NB4 (cell line): ENCODE measurements around the gene TPST1.
"Not testable (repeated sequence)": the region's sequence is repeated elsewhere in the genome, so short reads cannot be mapped to it uniquely, and the experiment has no call there.

ENCODE experiments used
- DNase-seq: peaks from one replicate; pipeline ENCODE4 v3.0.0; 2010; ENCODE audit warnings: low read depth
- H3K4me3 ChIP-seq: one replicate; pipeline ENCODE4 v1.5.1; 2011; ENCODE audit warnings: mild to moderate bottlenecking, low read depth, low read length, moderate library complexity
- MYC ChIP-seq: IDR thresholded peaks from 2 replicates; pipeline ENCODE4 v1.6.1; 2011; ENCODE audit warnings: low read depth, low read length
- POLR2A ChIP-seq: IDR thresholded peaks from 2 replicates; pipeline ENCODE4 v1.6.1; 2011; ENCODE audit warnings: mild to moderate bottlenecking; ENCODE audit not compliant: insufficient read length; ENCODE audit errors: extremely low read depth
- TF ChIP-seq, protein P1 (sequence below): IDR thresholded peaks from 2 replicates; pipeline ENCODE4 v1.6.1; 2011; ENCODE audit warnings: low read depth, low read length
- TF ChIP-seq, protein P2 (sequence below): IDR thresholded peaks from one replicate; pipeline ENCODE4 v1.5.1; 2012; ENCODE audit warnings: low read depth, low read length

TPST1 gene

DNA sequence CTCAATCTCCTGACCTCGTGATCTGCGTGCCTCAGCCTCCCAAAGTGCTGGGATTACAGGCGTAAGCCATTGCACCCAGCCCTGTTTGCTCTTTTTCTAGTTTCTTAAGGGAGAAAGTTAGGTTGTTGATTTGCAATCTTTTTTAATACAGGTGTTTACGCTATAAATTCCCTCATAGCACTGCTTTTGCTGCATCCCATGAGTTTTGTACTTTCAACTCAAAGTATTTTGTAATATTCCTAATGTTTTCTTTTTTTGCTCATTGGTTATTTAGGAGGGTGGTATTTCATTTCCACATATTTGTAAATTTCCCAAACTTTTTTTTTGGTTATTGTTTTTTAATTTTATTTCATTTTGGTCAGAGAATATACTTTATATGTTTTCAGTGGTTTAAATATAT is 11.6 kb downstream of the TPST1 start:
- no peak overlapping the region for H3K4me3 ChIP-seq
- no peak for DNase-seq
- TF ChIP-seq MYC (no peak), POLR2A (no peak)
- TF ChIP-seq, protein P1, sequence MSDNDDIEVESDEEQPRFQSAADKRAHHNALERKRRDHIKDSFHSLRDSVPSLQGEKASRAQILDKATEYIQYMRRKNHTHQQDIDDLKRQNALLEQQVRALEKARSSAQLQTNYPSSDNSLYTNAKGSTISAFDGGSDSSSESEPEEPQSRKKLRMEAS, result no peak
- TF ChIP-seq, protein P2, sequence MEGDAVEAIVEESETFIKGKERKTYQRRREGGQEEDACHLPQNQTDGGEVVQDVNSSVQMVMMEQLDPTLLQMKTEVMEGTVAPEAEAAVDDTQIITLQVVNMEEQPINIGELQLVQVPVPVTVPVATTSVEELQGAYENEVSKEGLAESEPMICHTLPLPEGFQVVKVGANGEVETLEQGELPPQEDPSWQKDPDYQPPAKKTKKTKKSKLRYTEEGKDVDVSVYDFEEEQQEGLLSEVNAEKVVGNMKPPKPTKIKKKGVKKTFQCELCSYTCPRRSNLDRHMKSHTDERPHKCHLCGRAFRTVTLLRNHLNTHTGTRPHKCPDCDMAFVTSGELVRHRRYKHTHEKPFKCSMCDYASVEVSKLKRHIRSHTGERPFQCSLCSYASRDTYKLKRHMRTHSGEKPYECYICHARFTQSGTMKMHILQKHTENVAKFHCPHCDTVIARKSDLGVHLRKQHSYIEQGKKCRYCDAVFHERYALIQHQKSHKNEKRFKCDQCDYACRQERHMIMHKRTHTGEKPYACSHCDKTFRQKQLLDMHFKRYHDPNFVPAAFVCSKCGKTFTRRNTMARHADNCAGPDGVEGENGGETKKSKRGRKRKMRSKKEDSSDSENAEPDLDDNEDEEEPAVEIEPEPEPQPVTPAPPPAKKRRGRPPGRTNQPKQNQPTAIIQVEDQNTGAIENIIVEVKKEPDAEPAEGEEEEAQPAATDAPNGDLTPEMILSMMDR, result no peak

DNA sequence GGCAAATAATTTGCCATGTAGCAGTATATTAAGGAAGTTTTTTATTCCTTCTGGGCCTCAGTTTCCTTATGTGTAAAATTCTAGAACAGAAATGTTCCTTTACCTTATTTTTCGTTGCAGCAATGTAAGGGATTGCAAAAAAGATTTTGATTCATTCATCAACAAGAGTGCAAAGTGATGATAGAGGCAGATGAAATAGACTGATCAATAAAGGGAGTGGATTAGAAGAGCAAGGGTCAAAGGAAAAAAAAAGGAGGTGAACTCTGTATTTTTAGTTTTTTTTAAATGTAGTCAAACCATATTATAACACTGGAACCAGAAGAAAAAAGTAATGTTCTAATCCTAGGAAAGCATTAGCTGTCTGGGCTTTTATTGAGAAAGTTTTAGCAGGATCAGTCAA is 14.7 kb downstream of the TPST1 start:
- DNase-seq, result no peak
- TF ChIP-seq MYC (no peak), POLR2A (no peak)
- TF ChIP-seq, protein P2, result no peak
- TF ChIP-seq, protein P1, result no peak
- no peak overlapping the region for H3K4me3 ChIP-seq

DNA sequence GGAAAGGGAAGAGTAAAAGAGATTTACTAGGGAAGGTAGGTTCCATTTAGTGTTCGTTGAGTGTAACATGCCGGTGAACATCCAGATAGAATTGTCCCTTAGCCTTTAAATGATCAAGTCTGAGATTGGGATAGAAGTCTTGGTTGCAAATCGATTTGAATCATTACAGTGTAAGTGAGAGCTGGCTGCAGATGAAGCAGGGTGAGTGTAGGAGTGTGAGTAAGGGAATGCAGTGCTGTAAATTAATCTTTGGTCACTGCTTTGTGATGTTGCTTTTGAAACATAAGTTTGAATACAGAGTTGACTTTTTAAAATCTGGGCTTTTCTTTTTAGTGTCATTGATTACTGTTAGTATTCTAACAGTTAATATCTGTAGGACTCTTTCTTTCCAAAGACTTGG is 16.3 kb downstream of the TPST1 start:
- H3K4me3 ChIP-seq, result no peak overlapping the region
- DNase-seq, result no peak
- TF ChIP-seq POLR2A (no peak), MYC (no peak)
- TF ChIP-seq, protein P2, result no peak
- TF ChIP-seq, protein P1, result no peak

DNA sequence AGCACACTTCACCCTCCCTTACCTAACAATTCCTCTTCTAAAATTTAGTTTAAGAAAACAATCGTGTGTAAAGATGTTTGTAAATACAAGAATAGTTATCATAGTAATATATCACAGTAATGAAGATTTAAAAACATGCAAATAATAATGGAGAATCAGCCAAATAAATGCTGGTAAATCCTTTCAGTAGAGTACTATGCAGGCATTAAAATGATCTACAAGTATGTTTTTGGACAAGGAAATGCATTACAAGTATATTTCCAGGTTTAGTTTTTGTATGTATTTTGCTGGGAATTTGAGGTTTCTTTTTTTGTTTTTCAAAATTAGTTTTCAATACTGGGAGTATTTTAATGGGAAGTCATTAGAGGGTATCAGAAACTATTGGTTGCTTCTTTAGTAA is 22.7 kb downstream of the TPST1 start:
- TF ChIP-seq POLR2A, result no peak
- TF ChIP-seq, protein P1, result no peak
- no peak for TF ChIP-seq MYC
- TF ChIP-seq, protein P2, result no peak
- DNase-seq, result no peak
- H3K4me3 ChIP-seq, result no peak overlapping the region

DNA sequence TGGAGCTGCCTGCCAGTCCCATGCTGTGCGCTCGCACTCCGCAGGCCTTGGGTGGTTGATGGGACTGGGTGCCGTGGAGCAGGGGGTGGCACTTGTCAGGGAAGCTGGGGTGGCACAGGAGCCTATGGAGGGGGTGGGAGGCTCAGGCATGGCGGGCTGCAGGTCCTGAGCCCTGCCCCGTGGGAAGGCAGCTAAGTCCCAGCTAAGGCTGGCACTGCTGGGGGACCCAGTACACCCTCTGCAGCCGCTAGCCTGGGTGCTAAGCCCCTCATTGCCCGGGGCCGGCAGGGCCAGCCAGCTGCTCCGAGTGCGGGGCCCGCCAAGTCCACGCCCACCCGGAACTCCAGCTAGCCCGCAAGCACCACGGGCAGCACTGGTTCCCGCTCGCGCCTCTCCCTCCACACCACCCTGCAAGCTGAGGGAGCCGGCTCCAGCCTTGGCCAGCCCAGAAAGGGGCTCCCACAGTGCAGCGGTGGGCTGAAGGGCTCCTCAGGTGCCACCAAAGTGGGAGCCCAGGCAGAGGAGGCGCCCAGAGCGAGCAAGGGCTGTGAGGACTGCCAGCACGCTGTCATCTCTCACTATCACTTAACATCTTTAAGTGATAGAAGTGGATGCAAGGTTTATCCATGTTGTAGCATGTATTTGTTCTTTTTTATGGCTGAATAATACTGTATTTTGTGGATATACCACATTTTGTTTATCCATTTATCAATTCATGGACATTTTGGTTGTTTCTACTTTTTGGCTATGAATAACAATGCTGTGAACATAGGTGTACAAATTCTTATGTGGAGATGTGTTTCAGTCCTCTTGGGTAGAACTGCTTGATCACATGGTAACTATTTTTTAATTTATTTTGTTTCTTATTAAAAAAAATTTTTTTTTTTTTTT is 26.4 kb downstream of the TPST1 start:
- DNase-seq, H3K4me3 ChIP-seq: not testable (repeated sequence)

DNA sequence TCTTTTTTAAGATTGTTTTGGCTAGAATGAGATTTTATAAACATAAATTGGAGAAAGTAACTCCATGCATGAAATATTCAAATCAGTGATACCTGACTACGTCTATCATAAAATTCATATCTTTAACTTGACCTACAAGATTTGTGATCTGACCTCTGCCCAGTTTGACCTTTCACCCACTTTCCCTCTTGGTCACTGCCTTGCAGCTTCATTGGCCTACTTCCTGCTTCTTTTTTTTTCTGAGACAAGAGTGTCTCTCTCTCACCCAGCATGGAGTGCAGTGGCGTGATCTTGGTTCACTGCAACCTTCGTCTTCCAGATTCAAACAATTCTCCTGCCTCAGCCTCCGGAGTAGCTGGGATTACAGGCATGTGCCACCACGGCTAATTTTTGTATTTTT is 28.5 kb downstream of the TPST1 start:
- TF ChIP-seq, protein P1, result no peak
- TF ChIP-seq, protein P2, result no peak
- TF ChIP-seq POLR2A (no peak), MYC (no peak)
- no peak overlapping the region for H3K4me3 ChIP-seq
- no peak for DNase-seq
